ENCODE measurements around the gene SNCG.

DNA sequence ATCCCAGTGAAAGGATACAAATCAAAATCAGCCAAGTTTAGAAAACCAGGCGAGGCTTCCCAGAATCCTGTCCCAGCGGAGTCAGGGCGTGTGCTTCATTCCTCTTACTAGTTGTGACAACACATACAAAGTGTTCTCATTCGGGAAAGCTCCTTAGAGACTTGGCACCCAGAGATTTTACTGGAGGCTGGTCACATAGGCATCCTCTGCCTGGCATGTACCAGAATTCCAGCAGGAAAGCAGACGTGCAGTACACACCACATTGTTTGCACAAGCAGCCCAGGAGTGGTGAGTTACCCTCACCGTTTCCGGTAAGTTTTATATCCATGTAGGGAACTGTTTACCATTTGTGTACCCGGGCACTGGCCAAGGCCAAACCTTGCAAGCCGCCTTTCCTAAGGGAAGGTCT is 35.8 kb upstream of the SNCG start:
- TF ChIP-seq, protein P1, sequence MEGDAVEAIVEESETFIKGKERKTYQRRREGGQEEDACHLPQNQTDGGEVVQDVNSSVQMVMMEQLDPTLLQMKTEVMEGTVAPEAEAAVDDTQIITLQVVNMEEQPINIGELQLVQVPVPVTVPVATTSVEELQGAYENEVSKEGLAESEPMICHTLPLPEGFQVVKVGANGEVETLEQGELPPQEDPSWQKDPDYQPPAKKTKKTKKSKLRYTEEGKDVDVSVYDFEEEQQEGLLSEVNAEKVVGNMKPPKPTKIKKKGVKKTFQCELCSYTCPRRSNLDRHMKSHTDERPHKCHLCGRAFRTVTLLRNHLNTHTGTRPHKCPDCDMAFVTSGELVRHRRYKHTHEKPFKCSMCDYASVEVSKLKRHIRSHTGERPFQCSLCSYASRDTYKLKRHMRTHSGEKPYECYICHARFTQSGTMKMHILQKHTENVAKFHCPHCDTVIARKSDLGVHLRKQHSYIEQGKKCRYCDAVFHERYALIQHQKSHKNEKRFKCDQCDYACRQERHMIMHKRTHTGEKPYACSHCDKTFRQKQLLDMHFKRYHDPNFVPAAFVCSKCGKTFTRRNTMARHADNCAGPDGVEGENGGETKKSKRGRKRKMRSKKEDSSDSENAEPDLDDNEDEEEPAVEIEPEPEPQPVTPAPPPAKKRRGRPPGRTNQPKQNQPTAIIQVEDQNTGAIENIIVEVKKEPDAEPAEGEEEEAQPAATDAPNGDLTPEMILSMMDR (IDR thresholded peaks at IDR 0.05) = no peak
- TF ChIP-seq POLR2AphosphoS5 (IDR thresholded peaks at IDR 0.05) = no peak

All from breast epithelium (tissue), 3 donors.